Nephron (organoid): Measurements from ENCODE around the gene CPSF3.

Source experiments
- H3K27ac Mint-ChIP-seq, 3 experiments: 2 replicates each; pipeline ENCODE4 v1.8.0; 2020; ENCODE audit warnings: mixed read lengths in 3 of 3, mild to moderate bottlenecking in 2 of 3, moderate library complexity in 1 of 3
- H3K27me3 Mint-ChIP-seq: 2 replicates; pipeline ENCODE4 v1.8.0; 2021; ENCODE audit warnings: low read depth, mild to moderate bottlenecking, moderate library complexity, mixed read lengths
- H3K36me3 Mint-ChIP-seq: 2 replicates; pipeline ENCODE4 v1.8.0; 2020; ENCODE audit warnings: low read depth, mixed read lengths
- H3K4me1 Mint-ChIP-seq: 2 replicates; pipeline ENCODE4 v1.8.0; 2020; ENCODE audit warnings: mixed read lengths
- H3K4me3 Mint-ChIP-seq, 3 experiments: 2 replicates each; pipeline ENCODE4 v1.8.0; 2020; ENCODE audit warnings: mild to moderate bottlenecking in 3 of 3, mixed read lengths in 3 of 3, moderate library complexity in 2 of 3
- H3K9me3 Mint-ChIP-seq: 2 replicates; pipeline ENCODE4 v1.8.0; 2020; ENCODE audit warnings: mixed read lengths
- TF ChIP-seq, protein P1 (sequence below), 3 experiments: fragments of 200-600 bp; sonication (generic); IDR thresholded peaks; one replicate each; pipeline ENCODE4 v1.5.0; 2021; ENCODE audit warnings: antibody characterized with exemption in 3 of 3; ENCODE audit not compliant: unreplicated experiment in 3 of 3

The CPSF3 gene

DNA sequence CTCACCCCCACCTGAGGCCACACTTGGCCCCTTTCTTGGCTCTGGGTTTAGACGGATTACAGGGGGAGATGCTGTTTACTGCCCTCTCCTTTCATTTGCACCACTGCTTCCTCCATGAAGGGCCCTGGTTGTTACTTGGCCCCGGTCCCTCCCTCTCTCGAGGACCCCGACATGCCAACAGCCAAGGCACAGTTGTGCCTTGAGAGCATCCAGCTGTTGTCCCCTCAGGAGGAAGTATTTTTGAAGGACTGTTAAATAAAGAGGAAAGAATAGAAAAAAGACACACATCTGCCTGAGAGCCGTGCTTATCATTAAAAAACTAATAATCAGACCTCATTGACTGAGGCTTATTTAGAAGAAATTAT is 44.1 kb upstream of the CPSF3 start:
- no peaks in the 10 kb centered on the region for H3K4me1 Mint-ChIP-seq
- H3K27ac Mint-ChIP-seq, result no peak overlapping the region
- no peak overlapping the region for H3K4me3 Mint-ChIP-seq
- TF ChIP-seq, protein P1, sequence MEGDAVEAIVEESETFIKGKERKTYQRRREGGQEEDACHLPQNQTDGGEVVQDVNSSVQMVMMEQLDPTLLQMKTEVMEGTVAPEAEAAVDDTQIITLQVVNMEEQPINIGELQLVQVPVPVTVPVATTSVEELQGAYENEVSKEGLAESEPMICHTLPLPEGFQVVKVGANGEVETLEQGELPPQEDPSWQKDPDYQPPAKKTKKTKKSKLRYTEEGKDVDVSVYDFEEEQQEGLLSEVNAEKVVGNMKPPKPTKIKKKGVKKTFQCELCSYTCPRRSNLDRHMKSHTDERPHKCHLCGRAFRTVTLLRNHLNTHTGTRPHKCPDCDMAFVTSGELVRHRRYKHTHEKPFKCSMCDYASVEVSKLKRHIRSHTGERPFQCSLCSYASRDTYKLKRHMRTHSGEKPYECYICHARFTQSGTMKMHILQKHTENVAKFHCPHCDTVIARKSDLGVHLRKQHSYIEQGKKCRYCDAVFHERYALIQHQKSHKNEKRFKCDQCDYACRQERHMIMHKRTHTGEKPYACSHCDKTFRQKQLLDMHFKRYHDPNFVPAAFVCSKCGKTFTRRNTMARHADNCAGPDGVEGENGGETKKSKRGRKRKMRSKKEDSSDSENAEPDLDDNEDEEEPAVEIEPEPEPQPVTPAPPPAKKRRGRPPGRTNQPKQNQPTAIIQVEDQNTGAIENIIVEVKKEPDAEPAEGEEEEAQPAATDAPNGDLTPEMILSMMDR (IDR thresholded peaks at IDR 0.05; ENCODE audit: unreplicated experiment in 3 of 3), result no peak
- no peaks in the 10 kb centered on the region for H3K9me3 Mint-ChIP-seq
- H3K27me3 Mint-ChIP-seq, result no peaks in the 10 kb centered on the region
- peaks cover 60% of the 10 kb centered on the region for H3K36me3 Mint-ChIP-seq

DNA sequence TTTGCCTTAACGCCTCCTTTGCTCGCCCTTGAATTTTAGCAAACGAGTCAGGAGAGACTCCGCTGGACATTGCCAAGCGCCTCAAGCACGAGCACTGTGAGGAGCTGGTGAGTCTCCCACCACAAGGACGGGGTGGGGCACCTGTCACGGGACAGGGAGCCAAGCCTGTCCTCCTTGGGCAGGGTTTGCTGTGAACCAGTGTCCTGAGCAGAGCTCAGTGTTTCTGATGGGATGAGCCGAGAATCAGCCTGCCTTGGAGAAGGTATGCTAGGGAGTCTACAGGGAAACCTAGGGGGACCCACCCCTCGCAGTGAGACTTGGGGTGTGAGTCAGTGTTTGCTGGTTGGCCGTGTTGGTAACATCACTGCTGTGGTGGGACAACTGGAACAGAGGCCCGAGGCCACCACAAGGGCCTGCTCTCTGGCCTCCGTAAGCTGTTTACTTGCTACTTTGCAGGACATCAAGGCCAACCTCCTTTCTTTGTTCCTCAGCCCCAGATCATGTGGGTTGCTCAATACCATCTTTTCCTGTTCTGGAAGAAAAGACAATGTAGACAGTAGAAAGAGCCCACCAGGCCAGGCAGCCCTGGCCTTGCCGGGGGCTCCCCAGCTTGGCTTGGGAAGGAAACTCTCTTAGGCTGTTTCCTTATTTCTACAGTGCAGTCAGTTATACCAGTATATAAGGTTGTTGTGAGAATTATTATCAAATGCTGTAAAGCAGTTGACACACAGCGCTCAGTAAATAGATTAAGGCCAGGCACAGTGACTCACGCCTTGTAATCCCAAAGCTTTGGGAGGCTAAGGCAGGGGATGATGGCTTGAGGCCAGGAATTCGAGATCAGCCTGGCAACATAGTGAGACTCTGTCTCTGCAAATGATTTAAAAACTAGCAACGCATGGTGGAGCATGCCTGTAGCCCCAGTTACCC is 42.5 kb upstream of the CPSF3 start:
- Mint-ChIP-seq H3K4me3 (no peak overlapping the region), H3K36me3 (peaks cover 59% of the 10 kb centered on the region), H3K4me1 (no peaks in the 10 kb centered on the region), H3K9me3 (no peaks in the 10 kb centered on the region), H3K27me3 (no peaks in the 10 kb centered on the region), H3K27ac (no peak overlapping the region)
- TF ChIP-seq, protein P1 (IDR thresholded peaks at IDR 0.05; ENCODE audit: unreplicated experiment in 3 of 3), result no peak

DNA sequence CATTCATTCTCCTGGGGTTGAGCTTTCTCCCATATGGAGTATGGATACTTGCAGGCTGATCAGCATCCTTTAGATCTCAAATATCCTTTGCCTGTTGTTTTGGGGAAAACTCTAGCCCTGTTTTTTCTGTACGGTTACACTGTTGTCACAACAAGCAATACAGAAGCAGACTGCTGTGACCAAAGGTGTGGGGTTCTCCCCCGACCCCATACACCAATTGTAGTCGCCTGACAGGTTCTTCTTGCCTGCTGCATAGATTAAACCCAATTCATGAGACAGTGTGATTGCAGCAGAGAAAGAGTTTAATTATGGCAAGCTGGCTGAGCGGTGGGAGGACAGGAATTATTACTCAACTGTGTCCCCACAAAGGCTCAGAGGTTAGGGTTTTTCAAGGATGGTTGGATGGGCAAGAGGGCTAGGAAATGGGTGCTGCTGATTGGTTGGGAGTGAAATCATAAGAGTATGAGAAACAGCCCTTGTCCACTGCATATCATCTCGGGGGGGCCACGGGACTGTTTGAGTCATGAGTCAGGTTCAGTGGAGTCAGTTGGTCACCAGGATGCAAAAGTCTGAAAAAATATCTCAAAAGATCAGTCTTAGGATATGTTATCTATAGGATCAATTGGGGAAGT is 40.7 kb upstream of the CPSF3 start:
- TF ChIP-seq, protein P1 (IDR thresholded peaks at IDR 0.05; ENCODE audit: unreplicated experiment in 3 of 3), result no peak
- peaks cover 53% of the 10 kb centered on the region for H3K36me3 Mint-ChIP-seq
- no peaks in the 10 kb centered on the region for H3K9me3 Mint-ChIP-seq
- H3K4me3 Mint-ChIP-seq, result no peak overlapping the region
- H3K27me3 Mint-ChIP-seq, result no peaks in the 10 kb centered on the region
- peaks cover 4% of the 10 kb centered on the region for H3K4me1 Mint-ChIP-seq
- H3K27ac Mint-ChIP-seq, result no peak overlapping the region

DNA sequence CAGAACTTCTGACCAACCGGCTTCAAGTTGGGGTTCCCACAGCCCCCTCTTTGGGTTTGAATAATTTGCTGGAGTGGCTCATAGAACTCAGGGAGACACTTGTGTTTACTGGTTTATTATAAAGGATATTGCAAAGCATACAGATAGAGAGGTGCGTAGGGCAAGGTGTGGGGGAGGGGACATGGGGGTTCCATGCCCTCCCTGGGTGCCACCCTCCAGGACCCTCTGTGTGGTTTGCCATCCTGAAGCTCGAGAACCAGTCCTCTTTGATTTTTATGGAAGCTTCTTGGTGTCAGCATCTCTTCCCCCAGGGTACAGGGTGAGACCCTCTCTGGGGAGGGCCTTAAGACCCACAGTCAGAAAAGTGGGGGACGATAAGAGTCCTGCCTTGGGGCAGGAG is 38.9 kb upstream of the CPSF3 start:
- Mint-ChIP-seq H3K27me3 (no peaks in the 10 kb centered on the region), H3K4me1 (peaks cover 4% of the 10 kb centered on the region), H3K9me3 (no peaks in the 10 kb centered on the region), H3K4me3 (no peak overlapping the region), H3K36me3 (peaks cover 55% of the 10 kb centered on the region), H3K27ac (no peak overlapping the region)
- TF ChIP-seq, protein P1 (IDR thresholded peaks at IDR 0.05; ENCODE audit: unreplicated experiment in 3 of 3), result no peak

DNA sequence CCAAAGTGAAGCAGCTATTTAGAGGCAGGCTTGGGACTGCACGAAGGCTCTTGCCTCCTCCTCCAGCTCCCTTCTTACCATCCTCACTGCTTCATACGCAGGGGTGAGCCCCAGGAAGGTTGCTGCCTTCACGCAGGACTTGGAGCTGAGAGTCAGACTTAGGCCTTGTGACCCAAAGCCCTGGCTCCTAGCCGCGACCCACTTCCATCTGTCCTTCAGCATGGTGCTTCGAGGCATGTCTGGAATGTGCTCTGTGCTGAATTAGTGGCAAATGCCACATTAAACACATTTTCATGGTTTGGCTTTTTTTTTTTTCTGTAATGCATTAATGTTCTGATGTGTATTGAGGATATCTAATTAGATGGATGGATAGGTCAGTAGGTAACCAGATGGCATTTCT is 37.6 kb upstream of the CPSF3 start:
- TF ChIP-seq, protein P1 (IDR thresholded peaks at IDR 0.05; ENCODE audit: unreplicated experiment in 3 of 3), result no peak
- Mint-ChIP-seq H3K4me3 (no peak overlapping the region), H3K4me1 (peaks cover 4% of the 10 kb centered on the region), H3K27me3 (no peaks in the 10 kb centered on the region), H3K36me3 (peaks cover 63% of the 10 kb centered on the region), H3K27ac (no peak overlapping the region), H3K9me3 (no peaks in the 10 kb centered on the region)
